ENCODE measurements around the gene NPIPA7. TPM values are rescaled to one million over a fixed set of nuclear protein-coding genes. Genes with fewer than 3 reads are reported as not detected.
"Not testable (repeated sequence)": the region's sequence is repeated elsewhere in the genome, so short reads cannot be mapped to it uniquely, and the experiment has no call there.

Gene NPIPA7
- polyA plus RNA-seq, 3 donors, result 14.9 to 28.8 (median 28.1) TPM

- DNase-seq (ENCODE audit: extremely low read depth in 1 of 11, low read depth in 9 of 11, low spot score in 4 of 11), result not testable (repeated sequence)
These were observed 29.5 kb downstream of the NPIPA7 start for GRCh38 chr16:16408430-16408829.

- DNase-seq (ENCODE audit: extremely low read depth in 1 of 11, low read depth in 9 of 11, low spot score in 4 of 11), result not testable (repeated sequence)
These were observed 34.8 kb downstream of the NPIPA7 start for GRCh38 chr16:16413773-16414172.

GRCh38 chr16:16417071-16417470 lies 38.1 kb downstream of the NPIPA7 start:
- DNase-seq (ENCODE audit: extremely low read depth in 1 of 11, low read depth in 9 of 11, low spot score in 4 of 11), result not testable (repeated sequence)

GRCh38 chr16:16417914-16418544 lies 39.1 kb downstream of the NPIPA7 start:
- DNase-seq (ENCODE audit: extremely low read depth in 1 of 11, low read depth in 9 of 11, low spot score in 4 of 11), result not testable (repeated sequence)

- not testable (repeated sequence) for DNase-seq (ENCODE audit: extremely low read depth in 1 of 11, low read depth in 9 of 11, low spot score in 4 of 11)
These were observed 41.6 kb downstream of the NPIPA7 start for GRCh38 chr16:16420515-16420914.

- DNase-seq (ENCODE audit: extremely low read depth in 1 of 11, low read depth in 9 of 11, low spot score in 4 of 11), result not testable (repeated sequence)
These were observed 46.2 kb downstream of the NPIPA7 start for GRCh38 chr16:16425146-16425545.

GRCh38 chr16:16431135-16431534 lies 52.2 kb downstream of the NPIPA7 start:
- DNase-seq (ENCODE audit: extremely low read depth in 1 of 11, low read depth in 9 of 11, low spot score in 4 of 11), result not testable (repeated sequence)

- DNase-seq (ENCODE audit: extremely low read depth in 1 of 11, low read depth in 9 of 11, low spot score in 4 of 11), result not testable (repeated sequence)
These were observed 55.8 kb downstream of the NPIPA7 start for GRCh38 chr16:16434711-16435110.

GRCh38 chr16:16441401-16441800 lies 62.5 kb downstream of the NPIPA7 start:
- DNase-seq (ENCODE audit: extremely low read depth in 1 of 11, low read depth in 9 of 11, low spot score in 4 of 11), result not testable (repeated sequence)

Other genes starting within 250 kb of the NPIPA7 start
- gene ABCC6, start 155.6 kb upstream of the NPIPA7 start, polyA plus RNA-seq (ENCODE audit: insufficient read length in 3 of 3), result 10 to 100 TPM; 20.7 to 26.3 (median 25.6) TPM
- gene NOMO3, start 146.6 kb upstream of the NPIPA7 start, polyA plus RNA-seq (ENCODE audit: insufficient read length in 3 of 3), result 10 to 100 TPM; 23.0 to 47.2 (median 33.1) TPM

Data from renal cortex interstitium (tissue), 11 donors.